Testis (tissue), 3 donors: ENCODE results near the gene MAMDC2. TPM values are rescaled to one million over a fixed set of nuclear protein-coding genes. Genes with fewer than 3 reads are reported as not detected.

Experiments
- DNase-seq: peaks from one replicate; pipeline ENCODE4 v3.0.0-alpha.2; 2019
- H3K27ac ChIP-seq, 2 donors: fragments of 200-600 bp; sonication (generic); one replicate each; pipeline ENCODE4 v1.5.1; 2019
- H3K27me3 ChIP-seq: fragments of 200-600 bp; sonication (generic); one replicate; pipeline ENCODE4 v1.5.1; 2019
- H3K36me3 ChIP-seq: fragments of 200-600 bp; sonication (generic); one replicate; pipeline ENCODE4 v1.5.1; 2017; ENCODE audit warnings: low read depth; ENCODE audit errors: missing control alignments
- H3K4me1 ChIP-seq: fragments of 200-600 bp; sonication (generic); one replicate; pipeline ENCODE4 v1.5.1; 2019
- H3K4me3 ChIP-seq, 2 donors: fragments of 200-600 bp; sonication (generic); one replicate each; pipeline ENCODE4 v1.5.1; 2017 to 2019
- H3K9me3 ChIP-seq: fragments of 200-600 bp; sonication (generic); one replicate; pipeline ENCODE4 v1.5.1; 2017
- CTCF ChIP-seq, 3 experiments: fragments of 450-650 bp in 2 of 3; fragments of 200-600 bp in 1 of 3; sonication (generic) in 1 of 3; IDR thresholded peaks; one replicate each; pipeline ENCODE4 v1.5.1; 2016 to 2019; ENCODE audit warnings: antibody characterized with exemption in 3 of 3, mild to moderate bottlenecking in 2 of 3, moderate library complexity in 1 of 3
- POLR2A ChIP-seq: fragments of 450-650 bp; IDR thresholded peaks from one replicate; pipeline ENCODE4 v1.6.1; 2017; ENCODE audit warnings: antibody characterized with exemption, mild to moderate bottlenecking, moderate library complexity
- WGBS, 2 donors: methylation state at CpG; one replicate each; pipeline ENCODE4 v1.1.5; 2018; 5-methylcytosine and 5-hydroxymethylcytosine counted together
- intact Hi-C: fragments of 100-400 bp; cut with DNase I; formaldehyde crosslinking; loops from one replicate; pipeline ENCODE4 v1.15.1; 2023; ENCODE audit warnings: low total_unique reads
- polyA plus RNA-seq: library from polyadenylated mRNA; stranded (reverse); fragments of 350-450 nt; fragmentation: Illumina TruSeq; extraction: RNeasy Lipid Tissue Mini Kit (QIAGEN cat#74804); gene quantifications from one replicate; pipeline ENCODE4 v1.2.3, GENCODE V29; 2014; ENCODE audit warnings: low read depth, low replicate concordance; ENCODE audit not compliant: insufficient read depth
- total RNA-seq, 2 donors: library from RNA; depleted of rRNA; stranded (reverse); fragments of >200 nt; gene quantifications; one replicate each; pipeline ENCODE4 v1.2.3, GENCODE V29; 2016

MAMDC2 gene
- total and polyA plus RNA-seq, 3 donors from 2014 or later = 13.7 to 28.3 (median 15.1) TPM

- 52 to 63% methylated on average over 5 of the region's 5 CpGs for WGBS, 2 donors
Measured at GRCh38 chr9:70120834-70121510, 77.3 kb downstream of the MAMDC2 start.

GRCh38 chr9:70121818-70122436 is 78.3 kb downstream of the MAMDC2 start:
- 47 to 53% methylated on average over 2 of the region's 2 CpGs for WGBS, 2 donors
- DNase-seq = no peak
- intact Hi-C loops = no loop called here
- no peaks in the 10 kb centered on the region for H3K9me3 ChIP-seq
- H3K27me3 ChIP-seq = no peaks in the 10 kb centered on the region
- peaks cover 37% of the 10 kb centered on the region for H3K4me1 ChIP-seq
- peak overlapping the region in 1 of 2 donors; percentile 93 for H3K27ac ChIP-seq
- H3K4me3 ChIP-seq = no peak overlapping the region
- no peak for TF ChIP-seq CTCF (IDR thresholded peaks at IDR 0.05)
- no peaks in the 10 kb centered on the region for H3K36me3 ChIP-seq

More at GRCh38 chr9:70120834-70121510, 77.3 kb downstream of the MAMDC2 start:
- Histone ChIP-seq H3K27ac (peak overlapping the region in 1 of 2 donors; percentile 93), H3K27me3 (no peaks in the 10 kb centered on the region), H3K4me1 (peaks cover 29% of the 10 kb centered on the region), H3K9me3 (no peaks in the 10 kb centered on the region), H3K36me3 (no peaks in the 10 kb centered on the region), H3K4me3 (no peak overlapping the region)
- TF ChIP-seq POLR2A (no peak), CTCF (IDR thresholded peaks at IDR 0.05) (peak in 2 of 3 experiments; percentile 19 to 21)
- intact Hi-C loops = no loop called here
- peak; percentile 62 for DNase-seq

- H3K9me3 ChIP-seq = no peaks in the 10 kb centered on the region
- peak overlapping the region; percentile 14 to 93 for H3K27ac ChIP-seq
- H3K4me1 ChIP-seq = peaks cover 50% of the 10 kb centered on the region
- H3K36me3 ChIP-seq = no peaks in the 10 kb centered on the region
- peak; percentile 56 for DNase-seq
- no peak overlapping the region for H3K4me3 ChIP-seq
- no peaks in the 10 kb centered on the region for H3K27me3 ChIP-seq
- WGBS, 2 donors = 25 to 31% methylated on average over 4 of the region's 4 CpGs
- no peak for TF ChIP-seq POLR2A
- TF ChIP-seq CTCF (IDR thresholded peaks at IDR 0.05) = no peak
- intact Hi-C loops = no loop called here
Measured at GRCh38 chr9:70123695-70124094, 80.0 kb downstream of the MAMDC2 start.

- TF ChIP-seq POLR2A (no peak), CTCF (IDR thresholded peaks at IDR 0.05) (no peak)
- no peaks in the 10 kb centered on the region for H3K27me3 ChIP-seq
- peak overlapping the region; percentile 84 to 93 for H3K27ac ChIP-seq
- no peak for DNase-seq
- intact Hi-C loops = no loop called here
- 59 to 64% methylated on average over 4 of the region's 4 CpGs for WGBS, 2 donors
- no peaks in the 10 kb centered on the region for H3K36me3 ChIP-seq
- H3K4me3 ChIP-seq = no peak overlapping the region
- H3K4me1 ChIP-seq = peaks cover 49% of the 10 kb centered on the region
- no peaks in the 10 kb centered on the region for H3K9me3 ChIP-seq
Measured at GRCh38 chr9:70125621-70126263, 82.1 kb downstream of the MAMDC2 start.
